Activated CD8-positive, alpha-beta memory T cell treated with anti-CD3 and anti-CD28 coated beads, Interleukin-2, amount 10 ng/mL, durations not matched to agents 7 days and 5 days (primary cell): Measurements from ENCODE around the gene NTSR1. TPM values are rescaled to one million over a fixed set of nuclear protein-coding genes. Genes with fewer than 3 reads are reported as not detected.

ENCODE experiments used
- ATAC-seq: fragments of 150-1000 bp; cut with Tn5 transposase; one replicate; pipeline ENCODE4 v1.10.0; 2021; ENCODE audit warnings: moderate library complexity
- CTCF ChIA-PET: fragments of 350-600 bp; sonication (Branson Sonifier 250); formaldehyde crosslinking; loops from one replicate; lab custom pipeline; 2021; ENCODE audit warnings: antibody characterized with exemption; lab: Charles Lee
- DNase-seq: peaks from one replicate; pipeline ENCODE4 v3.0.0-alpha.2; 2020
- H3K27ac Mint-ChIP-seq: one replicate; pipeline ENCODE4 v1.8.0; 2021; ENCODE audit warnings: mild to moderate bottlenecking, mixed read lengths
- H3K27me3 Mint-ChIP-seq: one replicate; pipeline ENCODE4 v1.8.0; 2021; ENCODE audit warnings: mixed read lengths
- H3K36me3 Mint-ChIP-seq: one replicate; pipeline ENCODE4 v1.8.0; 2021; ENCODE audit warnings: mild to moderate bottlenecking, mixed read lengths
- H3K4me1 Mint-ChIP-seq: one replicate; pipeline ENCODE4 v1.8.0; 2021; ENCODE audit warnings: mixed read lengths
- H3K4me3 Mint-ChIP-seq: one replicate; pipeline ENCODE4 v1.8.0; 2021; ENCODE audit warnings: mild to moderate bottlenecking, moderate library complexity, mixed read lengths
- H3K9me3 Mint-ChIP-seq: one replicate; pipeline ENCODE4 v1.8.0; 2022; ENCODE audit warnings: low read depth, mixed read lengths
- total RNA-seq, 2 experiments: library from RNA; stranded (reverse); gene quantifications; one replicate each; pipeline ENCODE4 v1.2.3, GENCODE V29; 2021

NTSR1 gene
- total RNA-seq, 2 experiments from 2014 or later = not detected

DNA sequence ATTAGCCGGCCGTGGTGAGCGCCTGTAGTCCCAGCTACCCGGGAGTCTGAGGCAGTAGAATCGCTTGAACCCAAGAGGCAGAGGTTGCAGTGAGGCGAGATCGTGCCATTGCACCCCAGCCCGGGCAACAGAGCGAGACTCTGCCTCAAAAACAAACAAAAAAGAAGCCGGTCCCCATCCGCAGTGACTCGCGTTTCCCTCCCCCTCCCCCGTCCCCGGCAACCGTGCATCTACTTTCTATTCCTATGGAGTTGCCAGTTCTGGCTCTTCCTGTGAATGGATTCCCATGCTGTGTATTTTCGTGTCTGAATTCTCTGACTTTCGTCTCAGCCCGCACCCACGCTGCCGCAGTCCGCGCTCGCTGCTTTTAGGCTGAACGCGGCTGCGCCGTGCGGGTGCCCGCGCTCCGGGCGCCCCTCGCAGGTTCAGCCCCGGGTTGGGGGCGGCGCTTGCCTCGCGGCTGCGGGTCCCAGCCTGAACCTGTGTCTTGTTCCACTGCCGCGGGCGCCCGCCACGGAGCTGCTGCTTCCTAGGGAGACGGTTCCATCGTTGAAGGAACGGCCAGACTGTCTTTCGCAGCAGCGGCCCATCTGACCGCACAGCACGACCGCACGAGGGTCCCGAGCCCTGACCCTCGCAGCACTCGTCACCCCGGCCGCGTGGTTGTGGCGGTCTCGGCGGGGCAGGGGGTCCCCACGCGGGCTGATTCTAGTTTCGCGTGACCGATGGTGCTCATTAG is 86.6 kb downstream of the NTSR1 start:
- Mint-ChIP-seq H3K27me3 (no peaks in the 10 kb centered on the region), H3K27ac (peak overlapping the region; percentile 90)
- ATAC-seq = peak; percentile 11

DNA sequence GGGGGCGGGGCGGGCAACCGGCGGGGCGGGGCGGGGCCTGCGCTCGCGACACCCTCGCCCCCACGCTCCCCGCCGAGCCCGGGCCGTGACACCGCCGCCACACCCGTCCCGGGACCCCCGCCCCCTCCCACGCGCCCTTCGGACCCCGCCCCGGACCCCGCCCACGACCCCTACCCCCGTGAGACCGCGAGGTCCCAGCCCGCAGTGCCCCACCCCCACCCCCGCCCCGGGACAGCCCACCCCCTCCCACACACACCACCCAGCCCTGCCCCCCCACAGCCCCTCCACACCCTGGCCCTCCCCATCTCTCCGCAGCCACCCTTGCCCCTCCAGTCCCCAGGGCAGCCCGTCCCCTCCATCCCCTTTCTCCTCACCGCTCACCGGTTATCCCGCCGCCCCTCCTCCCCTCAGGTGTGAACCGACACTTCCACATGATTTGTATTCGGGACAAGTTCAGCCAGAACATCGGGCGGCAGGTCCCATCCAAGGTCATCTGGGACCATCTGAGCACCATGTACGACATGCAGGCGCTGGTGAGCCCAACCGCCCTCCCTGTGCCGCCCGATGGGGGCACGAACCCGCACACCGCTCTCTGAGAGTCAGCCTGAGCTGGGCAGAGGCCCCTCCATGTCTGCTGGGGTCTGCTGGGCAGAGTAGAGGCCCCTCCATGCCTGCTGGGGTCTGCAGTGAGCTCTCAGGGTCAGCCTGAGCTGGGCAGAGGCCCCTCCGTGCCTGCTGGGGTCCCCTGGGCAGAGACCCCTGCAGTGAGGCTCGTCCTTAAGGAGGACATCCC is 88.3 kb downstream of the NTSR1 start:
- Mint-ChIP-seq H3K9me3 (no peaks in the 10 kb centered on the region), H3K27me3 (no peaks in the 10 kb centered on the region), H3K4me3 (peak overlapping the region; percentile 70), H3K4me1 (peaks cover 26% of the 10 kb centered on the region), H3K36me3 (peaks cover 24% of the 10 kb centered on the region), H3K27ac (peak overlapping the region; percentile 63)
- CTCF ChIA-PET = interaction anchor here (0.7 to 5.0 kb wide), 7 partner anchors 11 to 387 kb away, joined by 3 to 43 read pairs (median 4); partner anchors contain the start of gene COL9A3
- no peak for ATAC-seq
- no peak for DNase-seq

More for the DNA sequence above, 86.6 kb downstream of the NTSR1 start:
- CTCF ChIA-PET = interaction anchor here (1.3 to 5.0 kb wide), 8 partner anchors 8 to 295 kb away, joined by 4 to 43 read pairs (median 6); partner anchors contain the start of gene OGFR
- no peaks in the 10 kb centered on the region for H3K9me3 Mint-ChIP-seq
- H3K4me3 Mint-ChIP-seq = peak overlapping the region; percentile 77
- peak; percentile 80 for DNase-seq
- peaks cover 32% of the 10 kb centered on the region for H3K4me1 Mint-ChIP-seq
- peaks cover 18% of the 10 kb centered on the region for H3K36me3 Mint-ChIP-seq

DNA sequence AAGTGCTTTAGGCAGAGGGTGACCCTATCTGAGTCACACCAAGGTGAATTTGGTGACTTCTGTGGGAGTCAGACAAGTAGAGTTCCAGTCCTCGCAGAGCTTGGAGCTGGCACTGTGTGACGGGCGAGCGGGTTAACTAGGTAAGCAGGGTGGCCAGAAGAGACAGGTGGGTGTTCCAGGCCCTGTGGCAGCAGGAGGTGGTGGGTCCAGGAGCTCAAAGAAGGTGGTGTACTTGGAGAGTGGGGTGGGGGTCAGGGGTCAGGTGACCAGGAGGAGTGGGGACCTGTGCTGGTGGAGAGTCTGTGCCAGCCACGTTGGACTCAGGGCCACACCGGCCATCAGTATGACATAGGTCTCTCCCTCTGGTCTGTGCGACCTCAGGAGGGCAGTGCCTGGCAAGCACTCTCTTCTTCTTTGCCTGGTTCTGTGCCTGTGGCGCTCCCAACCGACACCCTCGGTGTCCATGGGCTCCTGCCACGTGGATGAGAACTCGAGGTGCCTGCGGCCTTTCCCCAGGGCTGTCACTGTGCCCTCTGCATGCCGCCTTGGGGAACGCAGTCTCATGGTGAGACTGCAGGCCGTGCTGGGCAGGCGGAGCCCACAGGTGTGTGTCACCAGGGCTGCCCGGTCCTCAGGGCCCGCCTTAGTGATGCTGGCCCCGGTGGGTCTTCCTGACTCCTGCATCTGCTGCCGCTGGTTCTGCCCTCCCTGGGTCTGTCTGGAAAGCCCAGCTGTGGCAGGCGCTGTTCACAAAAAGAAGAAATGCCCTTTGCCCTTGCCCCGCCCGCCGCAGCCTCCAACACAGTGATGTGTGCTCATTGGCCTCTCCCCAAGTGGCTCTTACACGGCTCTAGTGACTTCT is 89.3 kb downstream of the NTSR1 start:
- Mint-ChIP-seq H3K27ac (peak overlapping the region; percentile 7), H3K27me3 (no peaks in the 10 kb centered on the region), H3K9me3 (no peaks in the 10 kb centered on the region), H3K4me1 (peaks cover 23% of the 10 kb centered on the region), H3K36me3 (peaks cover 24% of the 10 kb centered on the region), H3K4me3 (peak overlapping the region; percentile 70)
- DNase-seq = no peak
- no peak for ATAC-seq
- CTCF ChIA-PET = interaction anchor here (4.9 to 5.0 kb wide), 2 partner anchors 10 to 298 kb away, joined by 22 to 43 read pairs; no protein-coding TSS in a partner anchor

DNA sequence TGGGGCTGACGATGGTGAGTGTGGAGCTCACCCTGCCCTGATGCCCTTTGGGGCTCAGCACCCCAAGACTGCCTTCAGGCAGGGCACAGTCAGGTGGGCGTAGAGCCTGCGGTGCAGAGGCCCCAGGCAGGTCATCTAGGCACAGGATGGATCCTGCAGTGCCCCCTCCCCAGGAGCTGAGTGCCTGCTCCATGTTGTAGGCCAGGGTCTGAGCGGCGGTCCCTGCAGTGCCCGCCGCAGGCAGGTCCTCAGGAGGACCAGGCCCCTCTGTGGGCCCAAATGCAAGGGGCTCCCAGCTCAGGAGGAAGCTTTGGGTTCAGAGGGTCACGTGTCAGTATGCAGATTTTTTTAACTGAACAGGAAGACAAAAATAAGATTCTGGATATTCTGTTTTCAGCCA is 90.4 kb downstream of the NTSR1 start:
- Mint-ChIP-seq H3K27ac (no peak overlapping the region), H3K4me3 (no peak overlapping the region)
- CTCF ChIA-PET = no interaction called here

DNA sequence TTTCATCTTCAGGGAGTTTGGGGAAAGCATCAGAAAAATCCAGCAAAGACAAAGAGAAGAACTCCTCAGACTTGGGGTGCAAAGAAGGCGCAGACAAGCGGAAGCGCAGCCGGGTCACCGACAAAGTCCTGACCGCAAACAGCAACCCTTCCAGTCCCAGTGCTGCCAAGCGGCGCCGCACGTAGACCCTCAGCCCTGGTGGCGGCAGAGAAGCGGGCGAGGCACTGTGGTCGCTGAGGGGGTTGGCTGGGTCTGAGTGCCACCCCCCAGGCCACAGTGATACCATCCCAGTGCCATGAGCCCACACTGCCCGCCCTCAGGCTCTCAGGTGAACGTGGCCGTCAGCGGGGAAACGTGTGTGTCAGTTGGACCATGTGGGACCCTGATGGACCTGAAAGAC is 90.8 kb downstream of the NTSR1 start:
- Mint-ChIP-seq H3K27me3 (no peaks in the 10 kb centered on the region), H3K4me3 (no peak overlapping the region), H3K9me3 (no peaks in the 10 kb centered on the region), H3K27ac (no peak overlapping the region), H3K4me1 (peaks cover 21% of the 10 kb centered on the region), H3K36me3 (peaks cover 24% of the 10 kb centered on the region)
- DNase-seq (no peak), ATAC-seq (no peak)
- CTCF ChIA-PET = interaction anchor here (1.3 kb wide), 1 partner anchor 9 kb away, joined by 3 read pairs; no protein-coding TSS in a partner anchor

More for the DNA sequence above, 90.4 kb downstream of the NTSR1 start:
- H3K4me1 Mint-ChIP-seq = peaks cover 18% of the 10 kb centered on the region
- DNase-seq (no peak), ATAC-seq (no peak)
- H3K9me3 Mint-ChIP-seq = no peaks in the 10 kb centered on the region
- peaks cover 24% of the 10 kb centered on the region for H3K36me3 Mint-ChIP-seq
- H3K27me3 Mint-ChIP-seq = no peaks in the 10 kb centered on the region

DNA sequence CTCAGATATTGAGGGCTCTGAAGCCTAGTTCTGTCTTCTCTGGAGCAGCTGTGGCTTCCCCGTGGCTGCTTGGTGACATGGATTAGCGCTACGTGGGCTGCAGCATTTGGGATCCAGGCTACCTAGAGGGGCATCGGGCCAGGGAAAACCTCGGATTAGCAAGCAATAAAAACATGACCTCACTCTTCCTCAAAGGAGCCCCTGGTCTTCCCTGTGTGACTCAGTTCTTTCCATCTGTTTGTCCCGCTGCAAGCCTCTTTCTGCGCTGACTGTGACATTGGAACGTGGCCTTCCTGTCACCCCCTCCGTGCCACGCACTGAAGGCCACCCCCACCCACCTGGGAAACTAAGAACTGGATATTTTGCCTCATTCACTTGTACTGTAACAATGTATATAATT is 91.2 kb downstream of the NTSR1 start:
- CTCF ChIA-PET = interaction anchor here (1.3 kb wide), 1 partner anchor 8 kb away, joined by 3 read pairs; no protein-coding TSS in a partner anchor
- no peak for ATAC-seq
- H3K9me3 Mint-ChIP-seq = no peaks in the 10 kb centered on the region
- no peaks in the 10 kb centered on the region for H3K27me3 Mint-ChIP-seq
- H3K36me3 Mint-ChIP-seq = peaks cover 26% of the 10 kb centered on the region
- no peak overlapping the region for H3K27ac Mint-ChIP-seq
- H3K4me3 Mint-ChIP-seq = no peak overlapping the region
- H3K4me1 Mint-ChIP-seq = peaks cover 18% of the 10 kb centered on the region
- DNase-seq = no peak

DNA sequence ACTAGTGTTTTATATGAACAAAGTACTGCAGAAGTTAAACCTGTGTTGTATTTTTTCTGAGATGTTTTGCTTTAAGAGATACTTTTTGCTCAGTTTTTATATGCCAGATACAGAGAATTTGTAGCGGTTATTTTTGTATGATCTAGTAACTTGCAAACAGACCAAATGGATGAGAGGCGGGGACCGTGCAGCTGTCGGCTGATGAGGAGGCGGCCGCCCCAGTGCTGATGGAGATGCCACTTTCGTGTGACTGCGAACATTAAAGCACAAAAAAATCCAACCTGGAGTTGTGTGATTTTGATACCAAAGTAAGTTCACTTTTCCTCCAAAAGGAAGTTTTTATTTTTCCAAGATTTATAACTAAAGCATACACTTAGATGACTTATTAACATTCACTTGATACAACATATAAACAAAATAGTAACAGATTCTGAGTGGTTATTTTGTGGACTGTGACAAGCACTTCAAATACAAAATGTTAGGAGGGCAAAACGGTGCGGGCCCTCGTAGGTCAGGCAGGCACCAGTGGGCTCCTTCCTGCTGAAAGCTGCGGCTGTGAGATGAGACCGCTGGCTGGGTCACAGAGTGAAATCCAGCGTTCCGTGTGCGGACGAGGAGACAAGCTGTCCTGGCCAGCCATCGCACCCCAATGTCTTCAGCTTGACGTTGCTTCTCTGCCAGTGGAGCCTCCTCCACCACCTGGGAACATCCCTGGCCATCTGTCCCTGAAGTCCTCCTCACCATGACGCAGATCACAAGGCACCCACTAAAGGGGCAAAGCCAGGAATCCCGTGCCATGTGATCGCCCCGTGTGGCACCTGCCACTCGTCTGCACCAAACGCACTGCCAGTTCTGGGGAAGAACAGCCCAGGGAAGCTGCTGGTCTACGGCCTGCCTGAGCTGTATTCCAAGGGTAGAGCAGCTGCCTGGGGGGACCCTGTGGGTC is 92.0 kb downstream of the NTSR1 start:
- Mint-ChIP-seq H3K27me3 (no peaks in the 10 kb centered on the region), H3K36me3 (peaks cover 26% of the 10 kb centered on the region), H3K4me3 (no peak overlapping the region), H3K9me3 (no peaks in the 10 kb centered on the region), H3K27ac (no peak overlapping the region), H3K4me1 (peaks cover 18% of the 10 kb centered on the region)
- DNase-seq (no peak), ATAC-seq (no peak)
- CTCF ChIA-PET = interaction anchor here (1.3 kb wide), 1 partner anchor 7 kb away, joined by 3 read pairs; no protein-coding TSS in a partner anchor

DNA sequence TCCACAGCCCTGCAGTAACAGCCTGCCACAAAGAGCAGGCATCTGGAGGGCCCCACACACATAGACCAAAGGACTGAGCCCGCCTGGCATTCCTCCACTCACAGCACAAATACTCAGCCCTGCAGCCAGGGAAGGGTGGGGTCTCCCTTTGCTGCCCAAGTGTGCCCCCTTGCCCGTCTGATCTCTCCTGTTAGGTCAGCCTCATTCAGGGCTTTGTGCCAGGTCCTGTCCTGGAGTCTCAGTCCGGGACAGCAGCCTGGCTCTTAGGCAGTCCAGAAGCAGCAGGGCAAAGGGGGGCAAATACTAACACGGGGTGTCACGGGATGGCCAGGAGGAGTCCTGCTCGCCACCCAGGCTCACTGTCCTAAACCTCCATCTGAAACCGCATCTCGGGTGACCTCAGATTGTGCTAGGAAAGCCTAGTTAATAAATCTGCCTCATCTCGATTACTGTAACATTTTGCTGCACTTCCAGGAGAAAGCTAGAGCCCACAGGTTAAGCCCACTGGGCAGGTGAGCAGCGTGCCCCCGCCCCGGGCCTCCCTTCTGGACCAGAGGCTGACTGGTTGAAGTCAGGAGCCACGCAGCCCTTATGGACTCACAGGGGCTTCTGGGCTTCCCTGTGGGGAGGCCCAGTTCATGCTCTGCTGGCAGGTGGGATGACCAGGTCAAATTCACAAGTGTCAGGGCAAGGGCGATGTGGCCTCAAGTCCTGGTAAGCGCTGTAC is 92.8 kb downstream of the NTSR1 start:
- H3K4me3 Mint-ChIP-seq = no peak overlapping the region
- CTCF ChIA-PET = no interaction called here
- no peaks in the 10 kb centered on the region for H3K27me3 Mint-ChIP-seq
- H3K9me3 Mint-ChIP-seq = no peaks in the 10 kb centered on the region
- H3K27ac Mint-ChIP-seq = no peak overlapping the region
- H3K36me3 Mint-ChIP-seq = peaks cover 30% of the 10 kb centered on the region
- ATAC-seq (no peak), DNase-seq (no peak)
- H3K4me1 Mint-ChIP-seq = peaks cover 22% of the 10 kb centered on the region

DNA sequence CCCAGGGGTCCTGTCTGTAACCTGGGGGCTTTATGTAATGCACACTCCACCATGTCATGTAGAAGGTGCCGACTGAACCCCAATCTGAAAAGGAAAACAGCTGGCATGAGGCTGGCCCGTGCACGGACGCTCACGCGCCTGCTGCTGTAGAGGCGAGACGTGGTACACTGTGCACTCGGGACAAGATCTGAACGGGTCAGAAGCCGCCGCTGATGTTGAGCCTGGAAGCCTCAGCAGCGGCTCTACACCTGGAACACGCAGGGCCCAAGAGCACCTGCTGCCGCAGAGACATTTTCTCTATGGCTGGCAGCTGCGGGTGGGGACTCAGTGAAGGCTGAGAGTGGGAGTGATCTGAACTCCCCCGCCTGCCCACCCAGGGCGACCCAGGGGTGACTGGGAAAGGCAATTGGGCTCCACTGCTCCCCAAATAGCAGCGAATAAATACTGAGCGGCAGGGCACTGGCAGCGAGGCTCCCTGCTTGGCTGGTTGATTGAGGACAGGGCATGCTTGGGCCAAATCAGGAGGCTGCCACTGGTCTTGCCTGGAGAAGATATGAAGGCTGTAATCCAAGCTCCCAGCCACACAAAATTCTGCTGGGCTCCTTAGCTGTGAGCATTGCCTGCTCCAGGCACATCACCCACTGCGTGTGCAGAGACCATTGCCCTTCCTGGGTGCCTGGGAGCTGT is 93.5 kb downstream of the NTSR1 start:
- H3K36me3 Mint-ChIP-seq = peaks cover 30% of the 10 kb centered on the region
- DNase-seq (no peak), ATAC-seq (no peak)
- peaks cover 27% of the 10 kb centered on the region for H3K4me1 Mint-ChIP-seq
- no peaks in the 10 kb centered on the region for H3K9me3 Mint-ChIP-seq
- no peaks in the 10 kb centered on the region for H3K27me3 Mint-ChIP-seq
- CTCF ChIA-PET = interaction anchor here (0.7 kb wide), 1 partner anchor 68 kb away, joined by 3 read pairs; no protein-coding TSS in a partner anchor
- H3K4me3 Mint-ChIP-seq = no peak overlapping the region
- no peak overlapping the region for H3K27ac Mint-ChIP-seq

DNA sequence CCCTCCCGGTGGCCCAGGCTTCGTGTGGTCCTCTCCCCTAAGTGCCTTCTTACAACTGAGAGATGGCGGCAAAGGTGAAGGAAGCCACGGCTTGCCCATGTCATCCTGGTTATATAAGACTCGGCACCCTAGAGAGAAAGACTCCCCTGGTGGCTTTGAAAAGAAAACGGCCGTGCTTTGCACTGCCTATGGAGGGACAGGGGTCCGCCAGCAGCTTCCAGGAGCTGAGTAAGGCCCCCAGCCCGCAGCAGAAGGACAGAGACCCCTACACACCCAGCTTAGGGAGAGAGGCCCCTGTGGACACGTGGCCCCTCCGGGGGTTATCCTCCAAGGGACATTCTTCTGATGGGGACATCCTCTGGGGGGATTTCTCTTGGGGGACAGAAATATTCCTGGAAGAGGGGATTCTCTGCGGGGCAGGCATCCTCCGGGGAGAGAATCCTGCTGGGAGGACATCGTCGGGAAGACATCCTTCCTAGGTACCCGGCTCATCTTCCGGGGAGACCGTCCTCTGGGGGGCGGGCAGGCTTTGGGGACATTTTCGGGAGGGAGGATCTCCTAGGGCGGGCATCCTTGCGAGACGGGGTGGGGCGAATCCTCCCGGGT is 95.5 kb downstream of the NTSR1 start:
- H3K27me3 Mint-ChIP-seq = no peaks in the 10 kb centered on the region
- H3K9me3 Mint-ChIP-seq = no peaks in the 10 kb centered on the region
- peak; percentile 50 for ATAC-seq
- H3K36me3 Mint-ChIP-seq = peaks cover 27% of the 10 kb centered on the region
- H3K4me3 Mint-ChIP-seq = peak overlapping the region; percentile 87
- H3K4me1 Mint-ChIP-seq = peaks cover 28% of the 10 kb centered on the region
- DNase-seq = peak; percentile 67
- H3K27ac Mint-ChIP-seq = peak overlapping the region; percentile 91
- CTCF ChIA-PET = interaction anchor here (1.6 to 1.9 kb wide), 2 partner anchors 9 to 12 kb away, joined by 5 to 7 read pairs; no protein-coding TSS in a partner anchor
